Lower lobe of right lung (tissue), 2 donors: Measurements from ENCODE around the gene CACNA1B. TPM values are rescaled to one million over a fixed set of nuclear protein-coding genes. Genes with fewer than 3 reads are reported as not detected.
"Not testable (repeated sequence)": the region's sequence is repeated elsewhere in the genome, so short reads cannot be mapped to it uniquely, and the experiment has no call there.

Experiments
- ATAC-seq, 2 donors: fragments of 200-7000 bp; cut with Tn5 transposase; one replicate each; pipeline ENCODE4 v1.9.1; 2020 to 2022; ENCODE audit warnings: mild to moderate bottlenecking in 2 of 2, moderate library complexity in 2 of 2
- DNase-seq: peaks from one replicate; pipeline ENCODE4 v3.0.0-alpha.2; 2020
- H3K27ac ChIP-seq: fragments of 200-600 bp; one replicate; pipeline ENCODE4 v1.8.0; 2022
- H3K27me3 ChIP-seq: fragments of 200-600 bp; one replicate; pipeline ENCODE4 v1.8.0; 2022; ENCODE audit warnings: low read depth
- H3K36me3 ChIP-seq: fragments of 200-600 bp; one replicate; pipeline ENCODE4 v1.8.0; 2022; ENCODE audit warnings: mild to moderate bottlenecking
- H3K4me1 ChIP-seq: fragments of 200-600 bp; one replicate; pipeline ENCODE4 v1.8.0; 2022
- H3K4me3 ChIP-seq: fragments of 200-600 bp; one replicate; pipeline ENCODE4 v1.8.0; 2022; ENCODE audit warnings: mild to moderate bottlenecking
- H3K9me3 ChIP-seq: fragments of 200-600 bp; one replicate; pipeline ENCODE4 v1.8.0; 2022
- CTCF ChIP-seq: fragments of 200-600 bp; IDR thresholded peaks from one replicate; pipeline ENCODE4 v1.8.0; 2022; ENCODE audit warnings: antibody characterized with exemption, mild to moderate bottlenecking
- intact Hi-C: fragments of 100-400 bp; cut with DNase I; formaldehyde crosslinking; loops from one replicate; pipeline ENCODE4 v1.11.0; 2022
- total RNA-seq: library from RNA; stranded (reverse); fragmentation: NEBNext Ultra II Directional; extraction: Animal tissue kit (Norgen Biotek cat#: 25700); gene quantifications from one replicate; pipeline ENCODE4 v1.2.1, GENCODE V29; 2021
- donor health status: DM: no; HTN: yes; CAD: no; lungs with severe emphysema.

CACNA1B gene
- total RNA-seq, 1 donor from 2014 or later = 0.06 TPM

GRCh38 chr9:138105561-138106505 lies 228.3 kb downstream of the CACNA1B start:
- TF ChIP-seq CTCF = no peak

GRCh38 chr9:138107039-138107438 lies 229.5 kb downstream of the CACNA1B start:
- peaks cover 15% of the 10 kb centered on the region for H3K27me3 ChIP-seq
- DNase-seq, H3K4me1 ChIP-seq, H3K36me3 ChIP-seq, H3K27ac ChIP-seq, H3K4me3 ChIP-seq, intact Hi-C loops, H3K9me3 ChIP-seq, ATAC-seq: not testable (repeated sequence)

More at GRCh38 chr9:138105561-138106505, 228.3 kb downstream of the CACNA1B start:
- no peak overlapping the region for H3K4me3 ChIP-seq
- no peaks in the 10 kb centered on the region for H3K4me1 ChIP-seq
- no peaks in the 10 kb centered on the region for H3K9me3 ChIP-seq
- no peak for DNase-seq
- H3K27ac ChIP-seq = no peak overlapping the region
- peak in 1 of 2 donors; percentile 13 for ATAC-seq
- H3K36me3 ChIP-seq = no peaks in the 10 kb centered on the region
- H3K27me3 ChIP-seq = peaks cover 15% of the 10 kb centered on the region
- intact Hi-C loops = no loop called here

GRCh38 chr9:138111607-138112006 lies 234.0 kb downstream of the CACNA1B start:
- no peak for TF ChIP-seq CTCF
- ATAC-seq (no peak), DNase-seq (no peak)
- no peak overlapping the region for H3K27ac ChIP-seq
- no peaks in the 10 kb centered on the region for H3K36me3 ChIP-seq
- intact Hi-C loops = no loop called here
- peaks cover 2% of the 10 kb centered on the region for H3K27me3 ChIP-seq
- H3K9me3 ChIP-seq = no peaks in the 10 kb centered on the region
- H3K4me1 ChIP-seq = no peaks in the 10 kb centered on the region
- no peak overlapping the region for H3K4me3 ChIP-seq

- no peak overlapping the region for H3K4me3 ChIP-seq
- H3K36me3 ChIP-seq = no peaks in the 10 kb centered on the region
- ATAC-seq (no peak), DNase-seq (no peak)
- no peak overlapping the region for H3K27ac ChIP-seq
- no peaks in the 10 kb centered on the region for H3K9me3 ChIP-seq
- no peaks in the 10 kb centered on the region for H3K4me1 ChIP-seq
- H3K27me3 ChIP-seq = no peaks in the 10 kb centered on the region
- no peak for TF ChIP-seq CTCF
- intact Hi-C loops = no loop called here
Measured at GRCh38 chr9:138112090-138112748, 234.6 kb downstream of the CACNA1B start.

- no peak for TF ChIP-seq CTCF
- H3K4me1 ChIP-seq = no peaks in the 10 kb centered on the region
- H3K36me3 ChIP-seq = no peaks in the 10 kb centered on the region
- no peak overlapping the region for H3K4me3 ChIP-seq
- DNase-seq (no peak), ATAC-seq (no peak)
- no peaks in the 10 kb centered on the region for H3K9me3 ChIP-seq
- intact Hi-C loops = no loop called here
- no peaks in the 10 kb centered on the region for H3K27me3 ChIP-seq
- no peak overlapping the region for H3K27ac ChIP-seq
Measured at GRCh38 chr9:138112791-138113600, 235.4 kb downstream of the CACNA1B start.

GRCh38 chr9:138113701-138114325 lies 236.2 kb downstream of the CACNA1B start:
- H3K27ac ChIP-seq, intact Hi-C loops, H3K9me3 ChIP-seq, H3K4me1 ChIP-seq, H3K4me3 ChIP-seq, ATAC-seq, DNase-seq, H3K36me3 ChIP-seq, H3K27me3 ChIP-seq: not testable (repeated sequence)
